Measurements from ENCODE around the gene ECE1. TPM values are rescaled to one million over a fixed set of nuclear protein-coding genes. Genes with fewer than 3 reads are reported as not detected.
A peak's percentile ranks its signal among the peaks of the same experiment; 100 is the strongest.

ECE1 gene
- total and polyA plus RNA-seq, 10 of the 15 experiments (the other 5 are each of a cell fraction or from before 2014, with no cell fraction given), result 0.97 to 81.0 (median 37.0) TPM

GRCh38 chr1:21292984-21293536 lies 2.8 kb upstream of the ECE1 start (continued):
- TF ChIP-seq EED (IDR thresholded peaks at IDR 0.05; ENCODE audit: low read depth) (peak; percentile 63), SIN3A (IDR thresholded peaks at IDR 0.05; ENCODE audit: low read depth, low read length) (no peak), ZSCAN29 (IDR thresholded peaks at IDR 0.05) (no peak), SKIL (IDR thresholded peaks at IDR 0.05; ENCODE audit: low read depth, poor library complexity, severe bottlenecking) (peak; percentile 29), JUND (IDR thresholded peaks at IDR 0.05; ENCODE audit: low read depth, low read length) (no peak), SREBF2 (IDR thresholded peaks at IDR 0.05; ENCODE audit: low read length) (no peak), NFIC (IDR thresholded peaks at IDR 0.05; ENCODE audit: low read depth, low read length) (peak; percentile 67; the same call in 1 of the 2 replicates), LARP7 (IDR thresholded peaks at IDR 0.05) (no peak), SMAD5 (IDR thresholded peaks at IDR 0.05; ENCODE audit: low read depth) (peak; percentile 53; the same call in 1 of the 2 replicates), NFYA (IDR thresholded peaks at IDR 0.05; ENCODE audit: borderline replicate concordance, low read depth, low read length) (no peak), PBX3 (IDR thresholded peaks at IDR 0.05; ENCODE audit: insufficient replicate concordance, low read depth, low read length) (no peak), PML (IDR thresholded peaks at IDR 0.05; ENCODE audit: low read length) (no peak), SPI1 (IDR thresholded peaks at IDR 0.05; ENCODE audit: borderline replicate concordance, insufficient read depth, low read depth, low read length) (no peak), SREBF1 (IDR thresholded peaks at IDR 0.05; ENCODE audit: low read length) (no peak), CHD4 (IDR thresholded peaks at IDR 0.05) (0 out of 2 replicates have a peak, but pooled peaks have one; percentile 16), SMAD1 (IDR thresholded peaks at IDR 0.05; ENCODE audit: low read depth, partially characterized antibody) (no peak), ZNF24 (IDR thresholded peaks at IDR 0.05) (no peak), POLR2A (IDR thresholded peaks at IDR 0.05; ENCODE audit: low read depth, low read length) (no peak; the same call in 1 of the 2 replicates), RUNX3 (IDR thresholded peaks at IDR 0.05; ENCODE audit: low read length) (peak; percentile 78), NR2C2 (IDR thresholded peaks at IDR 0.05; ENCODE audit: borderline replicate concordance, control insufficient read depth, insufficient read length, low read depth) (no peak), YBX1 (IDR thresholded peaks at IDR 0.05) (no peak), IKZF1 (conservative IDR thresholded peaks at IDR 0.05) (peak; percentile 30; the same call in 1 of the 2 replicates), CHD2 (IDR thresholded peaks at IDR 0.05; ENCODE audit: borderline replicate concordance, low read depth, low read length) (no peak), NR2F1 (conservative IDR thresholded peaks at IDR 0.05) (0 out of 2 replicates have a peak, but pooled peaks have one; percentile 10), HDAC6 (IDR thresholded peaks at IDR 0.05; ENCODE audit: unreplicated experiment) (no peak), IKZF2 (IDR thresholded peaks at IDR 0.05) (peak in 1 of 2 experiments; percentile 27; a peak in 1 of 4 replicates), ZNF274 (IDR thresholded peaks at IDR 0.05; ENCODE audit: insufficient read depth, insufficient read length) (no peak), GATAD2B (conservative IDR thresholded peaks at IDR 0.05; ENCODE audit: low read depth) (0 out of 2 replicates have a peak, but pooled peaks have one; percentile 48), BHLHE40 (IDR thresholded peaks at IDR 0.05; ENCODE audit: borderline replicate concordance in 1 of 2, low read depth in 2 of 2, low read length in 1 of 2) (peak; percentile 61 to 62; a peak in 2 of 4 replicates), HDGF (IDR thresholded peaks at IDR 0.05) (no peak), ELK1 (IDR thresholded peaks at IDR 0.05; ENCODE audit: low read depth, low read length) (no peak)

Data from GM12878 (cell line).